Prostate gland (tissue), 2 donors: Measurements from ENCODE around the gene TCERG1L. TPM values are rescaled to one million over a fixed set of nuclear protein-coding genes. Genes with fewer than 3 reads are reported as not detected.

ENCODE experiments used
- DNase-seq: peaks from one replicate; pipeline ENCODE4 v3.0.0-alpha.2; 2019; ENCODE audit warnings: low spot score
- H3K27ac ChIP-seq, 2 donors: fragments of 200-600 bp; sonication (generic); 2 replicates each; pipeline ENCODE4 v1.5.1; 2017 to 2019
- H3K27me3 ChIP-seq: fragments of 200-600 bp; sonication (generic); replicated peaks from 2 replicates; pipeline ENCODE4 v1.5.1; 2019; ENCODE audit not compliant: insufficient read depth
- H3K36me3 ChIP-seq, 2 donors: fragments of 200-600 bp; sonication (generic); 1 replicate in 1 of 2; 2 replicates in 1 of 2; pipeline versions ENCODE4 v1.5.1 to v1.8.1; 2017 to 2019
- H3K4me1 ChIP-seq: fragments of 200-600 bp; sonication (generic); replicated peaks from 2 replicates; pipeline ENCODE4 v1.5.1; 2019
- H3K4me3 ChIP-seq, 2 donors: fragments of 200-600 bp; sonication (generic); 2 replicates each; pipeline ENCODE4 v1.5.1; 2017 to 2019
- H3K9me3 ChIP-seq: fragments of 200-600 bp; sonication (generic); 2 replicates; pipeline ENCODE4 v1.5.1; 2017
- CTCF ChIP-seq, 4 experiments: fragments of 200-600 bp in 2 of 4; fragments of 450-650 bp in 2 of 4; sonication (generic) in 2 of 4; IDR thresholded peaks; 1 replicate in 3 of 4; 2 replicates in 1 of 4; pipeline ENCODE4 v1.5.1; 2016 to 2019; ENCODE audit warnings: antibody characterized with exemption in 4 of 4, mild to moderate bottlenecking in 2 of 4, moderate library complexity in 2 of 4
- POLR2A ChIP-seq: fragments of 450-650 bp; IDR thresholded peaks from one replicate; pipeline ENCODE4 v1.6.1; 2016; ENCODE audit warnings: antibody characterized with exemption, mild to moderate bottlenecking
- POLR2AphosphoS5 ChIP-seq: sonication (generic); formaldehyde crosslinking; IDR thresholded peaks from one replicate; pipeline ENCODE4 v1.6.1; 2017; ENCODE audit warnings: antibody characterized with exemption
- WGBS: methylation state at CpG from one replicate; pipeline ENCODE4 v1.1.5; 2018; 5-methylcytosine and 5-hydroxymethylcytosine counted together
- intact Hi-C: fragments of 100-400 bp; cut with DNase I; formaldehyde crosslinking; loops from one replicate; pipeline ENCODE4 v1.14.2; 2022
- total RNA-seq, 2 donors: library from RNA; depleted of rRNA; stranded (reverse); fragments of >200 nt; gene quantifications; one replicate each; pipeline ENCODE4 v1.1.0, GENCODE V29; 2016

The TCERG1L gene
- total RNA-seq, 2 donors from 2014 or later: 0.23 to 4.0 TPM

GRCh38 chr10:131251146-131251541 is 60.4 kb downstream of the TCERG1L start:
- TF ChIP-seq CTCF (IDR thresholded peaks at IDR 0.05): no peak
- no peak for TF ChIP-seq POLR2A
- no peak for TF ChIP-seq POLR2AphosphoS5
- WGBS: 50% methylated on average over 6 of the region's 6 CpGs
- Histone ChIP-seq H3K4me3 (no peak overlapping the region), H3K4me1 (no peaks in the 10 kb centered on the region), H3K9me3 (no peaks in the 10 kb centered on the region), H3K27ac (no peak overlapping the region), H3K36me3 (no peaks in the 10 kb centered on the region), H3K27me3 (no peaks in the 10 kb centered on the region)
- no peak for DNase-seq
- intact Hi-C loops: no loop called here

- Histone ChIP-seq H3K27me3 (no peaks in the 10 kb centered on the region), H3K36me3 (no peaks in the 10 kb centered on the region), H3K9me3 (no peaks in the 10 kb centered on the region), H3K27ac (no peak overlapping the region), H3K4me1 (no peaks in the 10 kb centered on the region), H3K4me3 (no peak overlapping the region)
- intact Hi-C loops: no loop called here
- no peak for TF ChIP-seq CTCF (IDR thresholded peaks at IDR 0.05)
- no peak for TF ChIP-seq POLR2A
- no peak for TF ChIP-seq POLR2AphosphoS5
- 38% methylated on average over 18 of the region's 18 CpGs for WGBS
- no peak for DNase-seq
Measured at GRCh38 chr10:131250454-131251145, 60.9 kb downstream of the TCERG1L start.

- Histone ChIP-seq H3K9me3 (no peaks in the 10 kb centered on the region), H3K27me3 (no peaks in the 10 kb centered on the region), H3K4me3 (no peak overlapping the region), H3K36me3 (no peaks in the 10 kb centered on the region), H3K27ac (no peak overlapping the region), H3K4me1 (no peaks in the 10 kb centered on the region)
- intact Hi-C loops: no loop called here
- DNase-seq: no peak
- 50% methylated on average over 14 of the region's 14 CpGs for WGBS
- TF ChIP-seq CTCF (IDR thresholded peaks at IDR 0.05) (no peak), POLR2A (no peak), POLR2AphosphoS5 (no peak)
Measured at GRCh38 chr10:131249955-131250344, 61.6 kb downstream of the TCERG1L start.

GRCh38 chr10:131249238-131249954 is 62.1 kb downstream of the TCERG1L start:
- Histone ChIP-seq H3K27me3 (no peaks in the 10 kb centered on the region), H3K4me1 (no peaks in the 10 kb centered on the region), H3K27ac (no peak overlapping the region), H3K36me3 (no peaks in the 10 kb centered on the region), H3K4me3 (no peak overlapping the region), H3K9me3 (no peaks in the 10 kb centered on the region)
- no peak for DNase-seq
- TF ChIP-seq CTCF (IDR thresholded peaks at IDR 0.05): no peak
- TF ChIP-seq POLR2AphosphoS5: no peak
- no peak for TF ChIP-seq POLR2A
- intact Hi-C loops: no loop called here
- 50% methylated on average over 16 of the region's 16 CpGs for WGBS
